ENCODE data around the gene CFLAR. TPM values are rescaled to one million over a fixed set of nuclear protein-coding genes. Genes with fewer than 3 reads are reported as not detected.

Gene CFLAR
- polyA plus RNA-seq, 1 of the 3 experiments (the other 2 are of a cell fraction) = 23.7 TPM

GRCh38 chr2:201215963-201216362, 100.0 kb downstream of the CFLAR start:
- ChIA-PET CTCF (no interaction called here), POLR2A (no interaction called here)
- Histone ChIP-seq H3K36me3 (replicated peaks in 1 of 2; ENCODE audit: control insufficient read depth in 1 of 2, insufficient read depth in 2 of 2, low read length in 1 of 2) (no peaks in the 10 kb centered on the region), H3K9ac (no peak overlapping the region), H2AFZ (ENCODE audit: low read depth) (no peak overlapping the region), H3K4me1 (ENCODE audit: control insufficient read depth in 1 of 2, insufficient read depth in 2 of 2, low read depth in 1 of 2, low read length in 1 of 2) (peaks cover 0 to 9% of the 10 kb centered on the region in 2 experiments; a peak in 1 of 4 replicates), H3K4me3 (ENCODE audit: low read depth in 2 of 2, low read length in 1 of 2) (no peak overlapping the region), H4K20me1 (ENCODE audit: insufficient read depth) (no peaks in the 10 kb centered on the region), H3K9me2 (no peaks in the 10 kb centered on the region), H3K27ac (ENCODE audit: low read depth in 2 of 2, low read length in 1 of 2) (no peak overlapping the region), H3K4me2 (no peak overlapping the region), H3K27me3 (ENCODE audit: insufficient read depth) (no peaks in the 10 kb centered on the region), H3K9me3 (no peaks in the 10 kb centered on the region), H3K79me2 (ENCODE audit: insufficient read depth) (no peaks in the 10 kb centered on the region), H3F3A (replicated peaks; ENCODE audit: insufficient read depth) (no peaks in the 10 kb centered on the region)
- no peak for DNase-seq
- TF ChIP-seq ELF1 (IDR thresholded peaks at IDR 0.05) (no peak), USF2 (IDR thresholded peaks at IDR 0.05; ENCODE audit: borderline replicate concordance, low read depth, low read length) (no peak), CHD2 (IDR thresholded peaks at IDR 0.05; ENCODE audit: low read length, partially characterized antibody) (no peak)
- WGBS (ENCODE audit: low lambda C conversion rate) = 94% methylated on average over 4 of the region's 4 CpGs

GRCh38 chr2:201216918-201217317, 101.0 kb downstream of the CFLAR start:
- ChIA-PET CTCF (no interaction called here), POLR2A (no interaction called here)
- Histone ChIP-seq H3K9me3 (no peaks in the 10 kb centered on the region), H3F3A (replicated peaks; ENCODE audit: insufficient read depth) (no peaks in the 10 kb centered on the region), H3K27me3 (ENCODE audit: insufficient read depth) (no peaks in the 10 kb centered on the region), H3K4me1 (ENCODE audit: control insufficient read depth in 1 of 2, insufficient read depth in 2 of 2, low read depth in 1 of 2, low read length in 1 of 2) (peaks cover 0 to 9% of the 10 kb centered on the region in 2 experiments; a peak in 1 of 4 replicates), H3K36me3 (replicated peaks in 1 of 2; ENCODE audit: control insufficient read depth in 1 of 2, insufficient read depth in 2 of 2, low read length in 1 of 2) (no peaks in the 10 kb centered on the region), H4K20me1 (ENCODE audit: insufficient read depth) (no peaks in the 10 kb centered on the region), H3K9me2 (no peaks in the 10 kb centered on the region), H3K4me2 (no peak overlapping the region), H2AFZ (ENCODE audit: low read depth) (no peak overlapping the region), H3K27ac (ENCODE audit: low read depth in 2 of 2, low read length in 1 of 2) (no peak overlapping the region), H3K9ac (no peak overlapping the region), H3K79me2 (ENCODE audit: insufficient read depth) (no peaks in the 10 kb centered on the region), H3K4me3 (ENCODE audit: low read depth in 2 of 2, low read length in 1 of 2) (no peak overlapping the region)
- WGBS (ENCODE audit: low lambda C conversion rate) = 100% methylated on average over 1 of the region's 1 CpG
- no peak for DNase-seq
- TF ChIP-seq CHD2 (IDR thresholded peaks at IDR 0.05; ENCODE audit: low read length, partially characterized antibody) (no peak), FOXM1 (IDR thresholded peaks at IDR 0.05; ENCODE audit: low read depth) (no peak), FOXJ3 (CRISPR knock-in tag; IDR thresholded peaks at IDR 0.05) (no peak), TEAD4 (IDR thresholded peaks at IDR 0.05; ENCODE audit: borderline replicate concordance, insufficient read depth) (no peak), RXRA (IDR thresholded peaks at IDR 0.05; ENCODE audit: borderline replicate concordance, low read depth) (no peak), RFX5 (IDR thresholded peaks at IDR 0.05; ENCODE audit: low read length) (no peak), MAX (IDR thresholded peaks at IDR 0.05; ENCODE audit: low read depth) (no peak), TCF12 (IDR thresholded peaks at IDR 0.05) (no peak), MXI1 (IDR thresholded peaks at IDR 0.05; ENCODE audit: low read depth, low read length) (no peak), FOSL2 (IDR thresholded peaks at IDR 0.05; ENCODE audit: borderline replicate concordance, low read depth) (no peak), IRF3 (IDR thresholded peaks at IDR 0.05; ENCODE audit: low read depth, low read length) (no peak), PBX3 (IDR thresholded peaks at IDR 0.05) (no peak), USF1 (IDR thresholded peaks at IDR 0.05; ENCODE audit: borderline replicate concordance, low read depth) (no peak), POLR2AphosphoS5 (IDR thresholded peaks at IDR 0.05; ENCODE audit: low read depth, low read length) (no peak), YY1 (IDR thresholded peaks at IDR 0.05; ENCODE audit: low read depth) (no peak)

Measured in SK-N-SH (cell line).